HEK293 (cell line): ENCODE data around the gene ALG1.

ENCODE experiments used
- CTCF ChIP-seq: fragments of 450-650 bp; formaldehyde crosslinking; IDR thresholded peaks from 2 replicates; pipeline ENCODE4 v1.5.1; 2016; ENCODE audit warnings: missing biosample characterization, missing genetic modification characterization
- KLF17 ChIP-seq: fragments of 450-650 bp; formaldehyde crosslinking; IDR thresholded peaks from 2 replicates; pipeline ENCODE4 v1.5.1; 2016; ENCODE audit warnings: missing biosample characterization, missing genetic modification characterization
- REST ChIP-seq: fragments of 450-650 bp; formaldehyde crosslinking; IDR thresholded peaks from 2 replicates; pipeline ENCODE4 v1.5.1; 2016; ENCODE audit warnings: missing biosample characterization, missing genetic modification characterization
- YY1 ChIP-seq: fragments of 450-650 bp; formaldehyde crosslinking; IDR thresholded peaks from 2 replicates; pipeline ENCODE4 v1.5.1; 2018; ENCODE audit warnings: missing biosample characterization, missing genetic modification characterization
- ZBTB10 ChIP-seq: fragments of 450-650 bp; formaldehyde crosslinking; IDR thresholded peaks from 2 replicates; pipeline ENCODE4 v1.5.1; 2016; ENCODE audit warnings: missing biosample characterization, missing genetic modification characterization
- ZNF138 ChIP-seq: fragments of 450-650 bp; formaldehyde crosslinking; IDR thresholded peaks from 2 replicates; pipeline ENCODE4 v1.5.1; 2016; ENCODE audit warnings: missing biosample characterization, missing genetic modification characterization, borderline replicate concordance
- ZNF211 ChIP-seq: fragments of 450-650 bp; formaldehyde crosslinking; IDR thresholded peaks from 2 replicates; pipeline ENCODE4 v1.5.1; 2016; ENCODE audit warnings: low read depth, missing biosample characterization, missing genetic modification characterization
- ZNF514 ChIP-seq: fragments of 450-650 bp; formaldehyde crosslinking; IDR thresholded peaks from 2 replicates; pipeline ENCODE4 v1.5.1; 2016; ENCODE audit warnings: missing biosample characterization, missing genetic modification characterization

- TF ChIP-seq CTCF (no peak), ZNF211 (tag by site-specific recombination) (no peak), KLF17 (tag by site-specific recombination) (no peak), REST (no peak), ZNF514 (tag by site-specific recombination) (no peak), YY1 (no peak), ZBTB10 (no peak), ZNF138 (tag by site-specific recombination) (no peak)
These were observed 5.7 kb downstream of the ALG1 start for GRCh38 chr16:5077304-5077703.
